ENCODE measurements around the gene SHC3.

DNA sequence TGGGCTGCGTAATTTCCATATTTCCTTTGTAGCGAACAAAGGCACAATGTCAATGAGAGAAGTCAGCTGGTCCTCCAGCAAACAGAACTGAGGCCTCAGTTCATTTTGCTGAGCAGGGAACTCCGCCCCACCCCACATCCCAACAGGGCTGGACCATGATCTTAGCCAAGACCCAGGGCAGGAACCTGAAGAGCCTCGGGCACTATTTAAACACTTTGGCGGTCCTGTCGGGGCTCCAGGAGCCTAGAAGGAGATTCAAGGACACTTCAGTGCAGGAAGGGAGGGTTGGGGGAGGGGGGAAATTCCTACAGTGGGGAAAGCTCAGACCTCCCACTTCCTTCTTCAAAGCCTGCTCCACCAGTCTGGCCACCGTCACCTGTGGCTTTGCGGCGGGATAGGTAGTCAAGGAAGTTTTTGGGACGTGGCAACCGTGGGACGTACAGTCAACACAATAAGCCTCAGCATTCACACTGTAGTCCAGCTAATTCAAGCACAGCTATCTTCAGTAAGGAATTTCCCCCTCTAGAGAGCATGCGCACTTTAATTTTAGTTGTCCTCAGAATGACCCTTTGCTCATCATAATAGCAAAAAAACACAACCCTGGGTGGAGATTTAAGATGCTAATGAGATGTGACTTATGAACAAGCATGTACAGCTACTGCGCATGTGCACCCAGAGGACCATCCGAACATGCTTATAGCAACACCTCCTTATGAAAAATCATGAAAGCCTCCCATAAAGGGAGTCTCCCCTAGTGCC lies 156.4 kb downstream of the SHC3 start:
- TF ChIP-seq, protein P1, sequence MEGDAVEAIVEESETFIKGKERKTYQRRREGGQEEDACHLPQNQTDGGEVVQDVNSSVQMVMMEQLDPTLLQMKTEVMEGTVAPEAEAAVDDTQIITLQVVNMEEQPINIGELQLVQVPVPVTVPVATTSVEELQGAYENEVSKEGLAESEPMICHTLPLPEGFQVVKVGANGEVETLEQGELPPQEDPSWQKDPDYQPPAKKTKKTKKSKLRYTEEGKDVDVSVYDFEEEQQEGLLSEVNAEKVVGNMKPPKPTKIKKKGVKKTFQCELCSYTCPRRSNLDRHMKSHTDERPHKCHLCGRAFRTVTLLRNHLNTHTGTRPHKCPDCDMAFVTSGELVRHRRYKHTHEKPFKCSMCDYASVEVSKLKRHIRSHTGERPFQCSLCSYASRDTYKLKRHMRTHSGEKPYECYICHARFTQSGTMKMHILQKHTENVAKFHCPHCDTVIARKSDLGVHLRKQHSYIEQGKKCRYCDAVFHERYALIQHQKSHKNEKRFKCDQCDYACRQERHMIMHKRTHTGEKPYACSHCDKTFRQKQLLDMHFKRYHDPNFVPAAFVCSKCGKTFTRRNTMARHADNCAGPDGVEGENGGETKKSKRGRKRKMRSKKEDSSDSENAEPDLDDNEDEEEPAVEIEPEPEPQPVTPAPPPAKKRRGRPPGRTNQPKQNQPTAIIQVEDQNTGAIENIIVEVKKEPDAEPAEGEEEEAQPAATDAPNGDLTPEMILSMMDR (IDR thresholded peaks at IDR 0.05) = no peak
- TF ChIP-seq POLR2A (IDR thresholded peaks at IDR 0.05) = no peak
